NCI-H510A (cell line): ENCODE data around the gene PSMB4.
"Not testable (repeated sequence)": the region's sequence is repeated elsewhere in the genome, so short reads cannot be mapped to it uniquely, and the experiment has no call there.

Experiments used
- DNase-seq: peaks from one replicate; lab custom pipeline; 2025; lab: John Stamatoyannopoulos, UW

The PSMB4 gene

GRCh38 chr1:151390221-151391078, 8.9 kb upstream of the PSMB4 start:
- DNase-seq: not testable (repeated sequence)

DNA sequence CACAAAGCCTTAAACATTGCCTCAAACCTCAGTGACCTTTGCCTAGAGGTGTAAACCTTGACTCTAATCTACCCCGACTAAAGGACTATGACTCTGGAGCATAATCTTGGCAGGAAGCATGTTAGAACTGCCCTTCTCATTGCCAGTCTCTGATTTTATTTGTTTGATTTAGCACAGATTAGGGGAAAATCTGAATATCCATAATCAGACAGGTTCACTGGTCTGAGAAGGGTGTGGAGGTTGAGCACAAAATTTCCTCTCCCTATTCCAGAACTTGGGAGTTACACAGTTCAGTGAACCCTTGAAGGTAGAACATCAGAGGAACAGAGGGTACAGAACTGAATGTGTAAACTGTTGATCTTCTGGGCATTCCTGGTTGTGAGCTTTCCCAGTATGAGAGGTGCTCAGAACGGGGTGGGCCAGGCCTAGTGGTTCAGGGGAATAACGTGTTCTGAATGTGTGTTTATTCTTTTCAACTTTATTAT, 8.3 kb upstream of the PSMB4 start:
- DNase-seq: no peak

DNA sequence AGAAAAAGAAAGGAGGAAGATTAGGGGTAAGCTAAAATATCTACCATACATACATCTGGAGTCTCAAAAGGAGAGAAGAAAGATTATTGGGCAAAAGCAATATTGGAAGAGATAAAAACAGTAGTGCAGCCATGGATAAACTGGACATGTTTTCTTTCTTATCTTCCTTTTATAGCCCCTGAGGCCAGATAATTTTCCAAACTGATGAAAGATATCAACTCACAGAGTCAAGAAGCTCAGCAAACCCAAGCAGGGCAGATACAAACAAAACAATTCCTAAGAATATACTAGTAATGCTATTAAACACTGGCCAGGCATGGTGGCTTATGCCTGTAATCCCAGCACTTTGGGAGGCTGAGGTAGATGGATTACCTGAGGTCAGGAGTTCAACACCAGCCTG, 5.8 kb upstream of the PSMB4 start:
- no peak for DNase-seq

DNA sequence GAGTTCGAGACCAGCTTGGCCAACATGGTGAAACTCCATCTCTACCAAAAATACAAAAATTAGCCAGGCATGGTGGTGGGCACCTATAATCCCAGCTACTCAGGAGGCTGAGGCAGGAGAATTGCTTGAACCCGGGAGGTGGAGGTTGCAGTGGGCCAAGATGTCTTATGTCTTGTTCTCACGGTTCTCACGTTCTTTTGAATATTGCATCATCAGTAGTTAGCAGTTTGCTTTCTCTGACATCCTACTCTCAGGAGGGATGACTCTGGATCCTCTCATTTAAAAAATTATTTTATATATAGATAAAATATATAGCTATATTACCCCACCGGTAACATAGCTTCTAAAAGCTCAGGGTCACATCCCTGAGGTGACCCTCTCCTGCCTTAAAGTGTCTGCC, 3.1 kb upstream of the PSMB4 start:
- DNase-seq: not testable (repeated sequence)

GRCh38 chr1:151401125-151401788, 1.9 kb downstream of the PSMB4 start:
- no peak for DNase-seq

- no peak for DNase-seq
These were observed 2.5 kb downstream of the PSMB4 start for GRCh38 chr1:151401860-151402259.

- DNase-seq: no peak
These were observed 3.4 kb downstream of the PSMB4 start for GRCh38 chr1:151402764-151403163.

DNA sequence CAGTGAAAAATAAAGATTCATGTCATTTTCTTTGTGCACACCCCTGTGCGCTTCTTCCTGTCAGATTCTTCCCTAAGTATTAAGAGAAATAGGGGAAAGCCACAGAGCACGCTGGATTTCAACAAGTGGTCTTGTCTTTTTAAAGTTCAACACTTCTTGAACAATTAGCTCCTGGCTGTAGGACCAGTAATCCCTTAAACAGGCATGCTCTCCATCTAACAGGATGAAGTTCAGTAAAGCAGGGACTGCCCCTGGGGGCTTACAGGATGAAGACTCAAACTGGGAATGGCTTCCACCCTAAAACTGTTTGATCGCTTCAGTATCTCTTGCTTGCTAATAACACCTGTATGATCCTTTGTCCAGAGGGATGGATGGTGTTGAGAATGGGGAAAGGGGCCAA, 4.2 kb downstream of the PSMB4 start:
- no peak for DNase-seq

DNA sequence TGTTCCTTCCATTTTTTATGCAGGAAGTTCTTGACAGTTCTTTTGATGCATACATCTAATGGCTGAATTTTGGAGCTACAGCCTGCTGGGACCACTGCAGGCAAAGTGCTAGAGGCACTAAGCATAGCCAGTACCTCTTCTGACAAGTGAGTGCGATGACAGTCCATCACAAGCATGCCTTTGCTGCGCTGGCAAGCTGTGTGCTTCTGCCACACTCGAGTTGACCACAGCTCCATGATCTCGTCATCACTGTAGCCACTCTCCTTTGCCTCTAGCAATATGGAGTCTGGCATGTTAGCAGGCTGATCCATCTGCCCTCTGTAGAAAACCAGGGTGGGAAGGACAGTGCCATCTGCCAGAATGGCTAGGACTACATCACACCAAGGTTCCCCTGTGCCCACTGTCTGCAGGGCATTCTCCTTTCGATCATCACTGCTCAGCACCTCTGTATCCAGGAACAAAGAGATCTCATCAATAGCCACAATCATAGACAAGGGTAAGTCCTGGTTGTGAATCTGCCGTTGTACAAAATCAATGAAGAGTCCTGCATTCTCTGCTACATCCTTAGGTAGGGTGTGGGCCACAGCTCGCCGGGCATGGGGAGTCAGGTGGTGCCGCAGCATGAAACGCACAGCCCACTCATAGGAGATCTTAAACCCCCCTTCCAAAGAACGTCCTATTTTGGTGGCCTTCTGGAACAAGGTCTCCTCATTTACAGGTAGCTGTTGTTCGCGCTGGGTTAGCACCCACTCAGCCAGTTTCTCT, 6.0 kb downstream of the PSMB4 start:
- DNase-seq: no peak

GRCh38 chr1:151406176-151406575, 6.8 kb downstream of the PSMB4 start:
- no peak for DNase-seq

GRCh38 chr1:151407304-151407703, 7.9 kb downstream of the PSMB4 start:
- DNase-seq: no peak

DNA sequence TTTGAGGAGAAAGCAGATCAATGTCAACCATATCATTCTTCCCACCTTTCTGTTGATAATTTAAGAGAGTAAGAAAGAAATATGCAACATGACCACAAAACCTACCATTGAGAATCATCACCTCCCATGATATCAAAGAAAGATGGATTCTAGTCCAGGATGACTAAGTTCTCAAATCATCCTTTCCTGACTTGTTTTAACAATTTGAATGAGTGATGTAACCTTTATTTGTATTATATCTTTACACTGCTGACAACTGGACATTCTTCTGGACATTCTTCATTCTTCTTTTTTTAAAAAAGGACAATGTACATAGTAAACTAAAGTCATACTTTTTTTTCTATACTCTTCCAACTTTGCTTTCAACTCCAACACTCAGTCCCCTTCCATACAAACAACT, 9.5 kb downstream of the PSMB4 start:
- DNase-seq: no peak

DNA sequence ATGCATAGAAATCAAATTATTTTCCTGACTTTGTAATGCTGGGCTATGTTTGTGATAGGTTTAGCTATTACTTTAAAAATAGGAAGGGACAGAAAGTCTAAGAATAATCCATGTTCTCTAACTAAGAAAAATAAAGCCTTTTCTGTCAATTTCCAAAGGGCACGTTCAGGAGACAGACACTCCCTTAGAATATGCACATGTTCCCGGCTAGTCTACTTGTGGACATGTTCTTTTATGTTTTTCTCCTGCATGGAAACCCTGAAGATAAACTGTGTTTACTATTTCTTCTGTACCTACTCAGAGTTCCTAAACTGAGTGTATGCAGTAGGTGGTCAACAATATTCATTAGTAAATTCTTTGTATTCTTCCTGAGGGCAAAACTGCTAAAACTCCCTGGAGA, 12.5 kb downstream of the PSMB4 start:
- no peak for DNase-seq

DNA sequence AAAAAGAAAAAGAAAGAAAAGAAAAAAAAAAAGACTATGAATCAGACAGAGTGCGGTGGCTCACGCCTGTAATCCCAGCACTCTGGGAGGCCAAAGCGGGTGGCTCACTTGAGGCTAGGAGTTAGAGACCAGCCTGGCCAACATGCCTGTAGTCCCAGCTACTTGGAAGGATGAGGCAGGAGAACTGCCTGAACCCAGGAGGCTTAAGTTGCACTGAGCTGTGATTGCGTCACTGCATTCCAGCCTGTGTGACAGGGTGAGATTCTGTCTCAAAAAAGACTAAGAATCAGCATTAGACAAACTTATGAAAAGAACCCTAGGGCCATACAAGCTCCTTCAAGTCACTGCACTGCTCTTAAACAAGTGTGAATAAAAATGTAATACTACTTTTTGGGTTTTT, 16.9 kb downstream of the PSMB4 start:
- DNase-seq: no peak

- DNase-seq: no peak
These were observed 18.7 kb downstream of the PSMB4 start for GRCh38 chr1:151418081-151418480.

DNA sequence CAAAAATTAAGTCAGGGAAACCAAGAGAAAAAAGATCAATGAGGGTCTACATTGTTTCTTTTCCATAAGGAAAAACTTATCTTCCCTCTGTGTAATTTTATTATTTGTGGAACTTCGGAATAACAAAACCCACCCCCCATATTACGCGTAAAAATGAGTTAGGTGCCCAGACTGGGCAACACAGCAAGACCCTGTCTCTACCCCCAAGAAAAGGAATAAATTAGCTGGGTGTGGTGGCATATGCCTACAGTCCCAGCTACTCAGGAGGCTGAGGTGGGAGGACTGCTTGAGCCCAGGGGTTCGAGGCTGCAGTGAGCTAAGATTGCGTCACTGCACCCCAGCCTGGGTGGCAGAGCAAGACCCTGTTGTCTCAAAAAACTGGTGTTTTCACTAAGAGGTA, 20.4 kb downstream of the PSMB4 start:
- no peak for DNase-seq

DNA sequence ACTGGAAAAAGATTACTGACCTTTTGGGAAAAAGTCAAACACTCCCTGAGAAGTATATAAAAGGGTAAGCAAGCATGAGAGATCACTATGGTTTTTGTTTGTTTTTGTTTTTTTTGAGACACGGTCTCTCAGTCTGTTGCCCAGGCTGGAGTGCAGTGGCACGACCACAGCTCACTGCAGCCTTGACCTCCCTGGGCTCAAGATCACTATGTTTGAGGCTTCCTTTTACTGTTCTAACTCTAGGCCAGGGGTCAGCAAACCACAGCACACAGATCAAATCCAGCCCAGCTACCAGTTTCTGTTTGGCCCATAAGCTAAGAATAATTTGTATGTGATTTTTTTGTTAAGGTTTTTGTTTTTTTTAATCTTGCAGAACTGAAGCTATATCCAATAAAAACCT, 25.7 kb downstream of the PSMB4 start:
- DNase-seq: no peak

DNA sequence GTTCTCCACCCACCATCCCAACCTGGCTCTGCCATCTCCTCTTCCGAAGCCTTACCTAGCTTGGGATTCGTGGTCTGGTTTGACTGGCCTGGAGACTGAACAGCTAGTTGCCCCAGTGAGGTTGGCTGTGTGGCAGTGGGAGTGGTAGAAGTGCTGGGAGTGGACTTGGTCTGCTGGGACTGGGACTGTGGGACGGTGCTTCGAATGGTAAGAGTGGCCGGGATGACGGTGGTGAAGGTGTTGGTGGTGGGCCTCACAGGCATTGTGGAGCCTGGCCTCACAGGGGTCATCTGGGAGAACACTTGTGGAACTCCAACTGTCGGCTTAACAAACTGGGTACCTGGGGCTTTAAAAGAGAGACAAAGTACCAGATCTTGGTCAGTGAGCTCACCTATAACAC, 28.7 kb downstream of the PSMB4 start:
- DNase-seq: no peak

GRCh38 chr1:151433827-151434226, 34.5 kb downstream of the PSMB4 start:
- DNase-seq: not testable (repeated sequence)

DNA sequence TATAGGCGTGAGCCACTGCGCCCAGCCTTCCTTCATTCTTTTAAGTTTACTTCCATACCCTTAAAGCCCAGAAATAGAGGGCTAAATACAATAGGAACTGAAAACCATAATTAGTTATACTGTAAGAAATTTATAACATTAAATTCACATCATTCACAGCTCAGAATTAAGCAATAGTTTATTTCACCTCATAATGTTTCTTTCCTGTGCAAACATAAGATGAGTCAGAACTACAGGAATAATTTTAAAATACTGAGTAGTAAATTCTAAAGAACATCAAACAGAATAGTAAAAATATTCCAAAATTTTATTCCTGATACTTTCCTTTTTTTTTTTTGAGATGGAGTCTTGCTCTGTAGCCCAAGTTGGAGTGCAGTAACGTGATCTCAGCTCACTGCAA, 35.8 kb downstream of the PSMB4 start:
- DNase-seq: no peak

DNA sequence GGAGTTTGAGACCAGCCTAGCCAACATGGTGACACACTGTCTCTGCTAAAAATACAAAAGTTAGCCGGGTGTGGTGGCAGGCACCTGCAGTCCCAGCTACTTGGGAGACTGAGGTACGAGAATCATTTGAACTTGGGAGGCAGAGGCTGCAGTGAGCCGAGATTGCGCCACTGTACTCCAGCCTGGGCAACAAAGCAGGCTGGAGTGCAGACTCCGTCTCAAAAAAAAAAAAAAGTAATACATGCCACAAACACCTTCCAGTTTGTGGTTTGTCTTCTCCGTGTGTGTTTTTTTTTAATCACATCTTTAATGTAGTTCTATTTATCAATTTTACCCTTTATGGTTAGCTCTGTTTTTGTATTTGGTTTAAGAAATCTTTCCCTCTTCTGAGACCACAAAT, 37.6 kb downstream of the PSMB4 start:
- DNase-seq: no peak

DNA sequence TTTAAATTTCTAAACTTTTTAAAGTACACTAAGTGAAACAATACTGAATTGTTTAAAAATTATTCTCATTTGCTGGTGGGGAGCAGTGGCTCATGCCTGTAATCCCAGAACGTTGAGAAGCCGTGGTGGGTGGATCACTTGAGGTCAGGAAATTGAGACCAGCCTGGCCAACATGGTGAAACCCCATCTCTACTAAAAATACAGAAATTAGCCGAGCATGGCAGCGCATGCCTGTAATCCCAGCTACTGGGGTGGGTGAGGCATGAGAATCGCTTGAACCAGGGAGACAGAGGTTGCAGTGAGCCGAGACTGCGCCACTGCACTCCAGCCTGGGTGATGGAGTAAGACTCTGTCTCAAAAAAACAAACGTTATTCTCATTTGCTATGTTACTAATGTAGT, 38.0 kb downstream of the PSMB4 start:
- not testable (repeated sequence) for DNase-seq
